ENCODE measurements around the gene PDXP. TPM values are rescaled to one million over a fixed set of nuclear protein-coding genes. Genes with fewer than 3 reads are reported as not detected.

The PDXP gene
- total RNA-seq, 1 experiment from 2014 or later, result 36.9 TPM

GRCh38 chr22:37618674-37619073, 39.8 kb upstream of the PDXP start:
- ChIA-PET CTCF (interaction anchor here (0.6 kb wide), 1 partner anchor 173 kb away, joined by 7 read pairs; no protein-coding TSS in a partner anchor), POLR2A (ENCODE audit: unreplicated experiment) (interaction anchor here (0.7 kb wide), 1 partner anchor 59 kb away, joined by 4 read pairs; no protein-coding TSS in a partner anchor)
- BruUV-seq (replicated peaks), result no TSS peak
- Histone ChIP-seq H3K4me2 (ENCODE audit: low read length) (no peak overlapping the region), H3K27me3 (ENCODE audit: low read length) (no peaks in the 10 kb centered on the region), H3K9me3 (ENCODE audit: low read length) (no peaks in the 10 kb centered on the region), H2AFZ (ENCODE audit: low read length) (no peak overlapping the region), H3K36me3 (ENCODE audit: low read depth, low read length) (no peaks in the 10 kb centered on the region), H3K9me2 (replicated peaks; ENCODE audit: low read length) (no peaks in the 10 kb centered on the region), H3F3A (ENCODE audit: low read length, unreplicated experiment) (no peaks in the 10 kb centered on the region), H3K9ac (ENCODE audit: low read length) (no peak overlapping the region), H4K20me1 (ENCODE audit: low read length) (no peaks in the 10 kb centered on the region), H3K27ac (ENCODE audit: low read length) (no peak overlapping the region), H3K4me3 (ENCODE audit: low read length) (no peak overlapping the region), H3K79me2 (ENCODE audit: low read length) (no peaks in the 10 kb centered on the region), H3K4me1 (ENCODE audit: insufficient read depth, low read length) (no peaks in the 10 kb centered on the region)
- intact Hi-C loops (cut with micrococcal nuclease), result no loop called here
- ATAC-seq, result no peak
- TF ChIP-seq, protein P1, sequence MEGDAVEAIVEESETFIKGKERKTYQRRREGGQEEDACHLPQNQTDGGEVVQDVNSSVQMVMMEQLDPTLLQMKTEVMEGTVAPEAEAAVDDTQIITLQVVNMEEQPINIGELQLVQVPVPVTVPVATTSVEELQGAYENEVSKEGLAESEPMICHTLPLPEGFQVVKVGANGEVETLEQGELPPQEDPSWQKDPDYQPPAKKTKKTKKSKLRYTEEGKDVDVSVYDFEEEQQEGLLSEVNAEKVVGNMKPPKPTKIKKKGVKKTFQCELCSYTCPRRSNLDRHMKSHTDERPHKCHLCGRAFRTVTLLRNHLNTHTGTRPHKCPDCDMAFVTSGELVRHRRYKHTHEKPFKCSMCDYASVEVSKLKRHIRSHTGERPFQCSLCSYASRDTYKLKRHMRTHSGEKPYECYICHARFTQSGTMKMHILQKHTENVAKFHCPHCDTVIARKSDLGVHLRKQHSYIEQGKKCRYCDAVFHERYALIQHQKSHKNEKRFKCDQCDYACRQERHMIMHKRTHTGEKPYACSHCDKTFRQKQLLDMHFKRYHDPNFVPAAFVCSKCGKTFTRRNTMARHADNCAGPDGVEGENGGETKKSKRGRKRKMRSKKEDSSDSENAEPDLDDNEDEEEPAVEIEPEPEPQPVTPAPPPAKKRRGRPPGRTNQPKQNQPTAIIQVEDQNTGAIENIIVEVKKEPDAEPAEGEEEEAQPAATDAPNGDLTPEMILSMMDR (conservative IDR thresholded peaks at IDR 0.05; ENCODE audit: low read depth, low read length), result no peak
- TF ChIP-seq EZH2 (IDR thresholded peaks at IDR 0.05; ENCODE audit: low read length, unreplicated experiment), result no peak
- no peak for TF ChIP-seq EZH2phosphoT487 (IDR thresholded peaks at IDR 0.05; ENCODE audit: borderline replicate concordance, low read length)
- DNase-seq, result no peak

DNA sequence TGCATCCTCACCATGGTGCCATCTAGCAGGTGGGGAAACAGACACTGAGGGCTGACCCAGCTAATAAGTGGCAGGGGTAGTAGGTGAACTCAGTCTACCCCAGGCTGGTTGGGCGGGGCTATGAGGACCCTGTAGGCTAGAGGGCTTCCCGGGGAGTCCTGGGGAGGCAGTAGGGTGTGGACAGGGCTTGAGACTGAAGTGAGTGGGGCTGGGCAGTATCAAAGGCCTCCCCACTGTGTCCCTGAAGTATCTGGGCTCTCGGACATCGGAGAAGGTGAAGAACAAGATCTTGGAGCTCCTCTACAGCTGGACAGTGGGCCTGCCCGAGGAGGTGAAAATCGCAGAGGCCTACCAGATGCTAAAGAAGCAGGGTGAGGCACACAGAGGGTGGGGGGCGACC, 38.5 kb upstream of the PDXP start:
- no peaks in the 10 kb centered on the region for H3K79me2 ChIP-seq (ENCODE audit: low read length)
- no TSS peak for BruUV-seq (replicated peaks)
- H4K20me1 ChIP-seq (ENCODE audit: low read length), result no peaks in the 10 kb centered on the region
- H2AFZ ChIP-seq (ENCODE audit: low read length), result no peak overlapping the region
- no peaks in the 10 kb centered on the region for H3F3A ChIP-seq (ENCODE audit: low read length, unreplicated experiment)
- ATAC-seq (no peak), DNase-seq (no peak)
- H3K27me3 ChIP-seq (ENCODE audit: low read length), result no peaks in the 10 kb centered on the region
- intact Hi-C loops (cut with micrococcal nuclease), result no loop called here
- H3K9ac ChIP-seq (ENCODE audit: low read length), result no peak overlapping the region
- H3K4me2 ChIP-seq (ENCODE audit: low read length), result no peak overlapping the region
- H3K27ac ChIP-seq (ENCODE audit: low read length), result no peak overlapping the region
- TF ChIP-seq EZH2 (IDR thresholded peaks at IDR 0.05; ENCODE audit: low read length, unreplicated experiment) (no peak), EZH2phosphoT487 (IDR thresholded peaks at IDR 0.05; ENCODE audit: borderline replicate concordance, low read length) (no peak)
- TF ChIP-seq, protein P1 (conservative IDR thresholded peaks at IDR 0.05; ENCODE audit: low read depth, low read length), result no peak
- ChIA-PET POLR2A (ENCODE audit: unreplicated experiment) (no interaction called here), CTCF (no interaction called here)
- no peaks in the 10 kb centered on the region for H3K4me1 ChIP-seq (ENCODE audit: insufficient read depth, low read length)
- no peaks in the 10 kb centered on the region for H3K36me3 ChIP-seq (ENCODE audit: low read depth, low read length)
- no peak overlapping the region for H3K4me3 ChIP-seq (ENCODE audit: low read length)
- no peaks in the 10 kb centered on the region for H3K9me3 ChIP-seq (ENCODE audit: low read length)
- no peaks in the 10 kb centered on the region for H3K9me2 ChIP-seq (replicated peaks; ENCODE audit: low read length)

- H3K27ac ChIP-seq (ENCODE audit: low read length), result no peak overlapping the region
- H3K9me3 ChIP-seq (ENCODE audit: low read length), result no peaks in the 10 kb centered on the region
- intact Hi-C loops (cut with micrococcal nuclease), result no loop called here
- CTCF ChIA-PET, result interaction anchor here (0.6 kb wide), 1 partner anchor 10 kb away, joined by 5 read pairs; no protein-coding TSS in a partner anchor
- no peak overlapping the region for H2AFZ ChIP-seq (ENCODE audit: low read length)
- no peaks in the 10 kb centered on the region for H3K27me3 ChIP-seq (ENCODE audit: low read length)
- H3F3A ChIP-seq (ENCODE audit: low read length, unreplicated experiment), result no peaks in the 10 kb centered on the region
- H3K79me2 ChIP-seq (ENCODE audit: low read length), result no peaks in the 10 kb centered on the region
- H3K36me3 ChIP-seq (ENCODE audit: low read depth, low read length), result no peaks in the 10 kb centered on the region
- no peaks in the 10 kb centered on the region for H4K20me1 ChIP-seq (ENCODE audit: low read length)
- TF ChIP-seq, protein P1 (conservative IDR thresholded peaks at IDR 0.05; ENCODE audit: low read depth, low read length), result no peak
- TF ChIP-seq EZH2 (IDR thresholded peaks at IDR 0.05; ENCODE audit: low read length, unreplicated experiment) (no peak), EZH2phosphoT487 (IDR thresholded peaks at IDR 0.05; ENCODE audit: borderline replicate concordance, low read length) (no peak)
- no peak overlapping the region for H3K4me2 ChIP-seq (ENCODE audit: low read length)
- no peak overlapping the region for H3K9ac ChIP-seq (ENCODE audit: low read length)
- ATAC-seq, result no peak
- no TSS peak for BruUV-seq (replicated peaks)
- no peak overlapping the region for H3K4me3 ChIP-seq (ENCODE audit: low read length)
- no peaks in the 10 kb centered on the region for H3K4me1 ChIP-seq (ENCODE audit: insufficient read depth, low read length)
- POLR2A ChIA-PET (ENCODE audit: unreplicated experiment), result no interaction called here
- no peak for DNase-seq
- H3K9me2 ChIP-seq (replicated peaks; ENCODE audit: low read length), result no peaks in the 10 kb centered on the region
These were observed 37.1 kb upstream of the PDXP start for GRCh38 chr22:37621352-37621860.

Measured in PC-3 (cell line).